Astrocyte (in vitro differentiated cells and primary cell): ENCODE measurements around the gene MTFP1. TPM values are rescaled to one million over a fixed set of nuclear protein-coding genes. Genes with fewer than 3 reads are reported as not detected.

ENCODE experiments used
- DNase-seq: peaks from one replicate; pipeline ENCODE4 v3.0.0-alpha.2; 2010; ENCODE audit warnings: low read depth
- FAIRE-seq: peaks from 2 replicates; lab custom pipeline; 2011; peaks lifted over from hg19 to GRCh38; lab: Jason Lieb, UNC
- H2AFZ ChIP-seq: 2 replicates; pipeline ENCODE4 v1.6.0; 2012; ENCODE audit warnings: low read depth, low read length, inconsistent platforms
- H3K27ac ChIP-seq: 2 replicates; pipeline ENCODE4 v1.5.1; 2011; ENCODE audit warnings: low read depth, low read length, inconsistent platforms
- H3K27me3 ChIP-seq: 2 replicates; pipeline ENCODE4 v1.6.0; 2011; ENCODE audit warnings: low read length, inconsistent platforms; ENCODE audit not compliant: insufficient read depth
- H3K36me3 ChIP-seq: 2 replicates; pipeline ENCODE4 v1.5.1; 2011; ENCODE audit warnings: low read length, inconsistent platforms; ENCODE audit not compliant: insufficient read depth
- H3K4me1 ChIP-seq: 2 replicates; pipeline ENCODE4 v1.5.1; 2011; ENCODE audit warnings: low read length, inconsistent platforms; ENCODE audit not compliant: insufficient read depth
- H3K4me2 ChIP-seq: 2 replicates; pipeline ENCODE4 v1.6.0; 2012; ENCODE audit warnings: low read length, inconsistent platforms
- H3K4me3 ChIP-seq: 2 replicates; pipeline ENCODE4 v1.5.1; 2011; ENCODE audit warnings: low read depth, mild to moderate bottlenecking, low read length, inconsistent platforms; ENCODE audit not compliant: insufficient read depth
- H3K79me2 ChIP-seq: 2 replicates; pipeline ENCODE4 v1.6.0; 2012; ENCODE audit warnings: mild to moderate bottlenecking, low read length, inconsistent platforms; ENCODE audit not compliant: insufficient read depth
- H3K9ac ChIP-seq: 2 replicates; pipeline ENCODE4 v1.6.0; 2012; ENCODE audit warnings: mild to moderate bottlenecking, low read length, inconsistent platforms
- H3K9me3 ChIP-seq: 2 replicates; pipeline ENCODE4 v1.5.1; 2012; ENCODE audit warnings: low read depth, mild to moderate bottlenecking, low read length, inconsistent platforms; ENCODE audit not compliant: insufficient read depth
- H4K20me1 ChIP-seq: 2 replicates; pipeline ENCODE4 v1.6.0; 2012; ENCODE audit warnings: low read length, inconsistent platforms; ENCODE audit not compliant: insufficient read depth
- H3K27ac Mint-ChIP-seq: one replicate; pipeline ENCODE4 v1.8.0; 2021; ENCODE audit warnings: mild to moderate bottlenecking, mixed read lengths; ENCODE audit not compliant: unreplicated experiment
- H3K27me3 Mint-ChIP-seq: one replicate; pipeline ENCODE4 v1.8.0; 2021; ENCODE audit warnings: low read depth, mixed read lengths; ENCODE audit not compliant: unreplicated experiment
- H3K36me3 Mint-ChIP-seq: one replicate; pipeline ENCODE4 v1.8.0; 2021; ENCODE audit warnings: low read depth, mixed read lengths; ENCODE audit not compliant: unreplicated experiment
- H3K4me1 Mint-ChIP-seq: one replicate; pipeline ENCODE4 v1.8.0; 2021; ENCODE audit warnings: low read depth, mixed read lengths; ENCODE audit not compliant: unreplicated experiment
- H3K4me3 Mint-ChIP-seq: one replicate; pipeline ENCODE4 v1.8.0; 2021; ENCODE audit warnings: mild to moderate bottlenecking, moderate library complexity, mixed read lengths; ENCODE audit not compliant: unreplicated experiment
- H3K9me3 Mint-ChIP-seq: one replicate; pipeline ENCODE4 v1.8.0; 2021; ENCODE audit warnings: mild to moderate bottlenecking, mixed read lengths; ENCODE audit not compliant: unreplicated experiment
- CTCF ChIP-seq: IDR thresholded peaks from 2 replicates; pipeline ENCODE4 v1.5.1; 2011; ENCODE audit warnings: low read depth, mild to moderate bottlenecking, inconsistent platforms, low read length, moderate library complexity; ENCODE audit not compliant: insufficient read depth
- EZH2 ChIP-seq: IDR thresholded peaks from 2 replicates; pipeline ENCODE4 v1.6.1; 2012; ENCODE audit warnings: mild to moderate bottlenecking, low read length, inconsistent platforms; ENCODE audit not compliant: insufficient read depth
- total RNA-seq: library from RNA; stranded (reverse); gene quantifications from 2 replicates; pipeline ENCODE4 v1.2.1, GENCODE V29; 2021

MTFP1 gene
- total RNA-seq, 1 donor from 2014 or later: 13.0 TPM

DNA sequence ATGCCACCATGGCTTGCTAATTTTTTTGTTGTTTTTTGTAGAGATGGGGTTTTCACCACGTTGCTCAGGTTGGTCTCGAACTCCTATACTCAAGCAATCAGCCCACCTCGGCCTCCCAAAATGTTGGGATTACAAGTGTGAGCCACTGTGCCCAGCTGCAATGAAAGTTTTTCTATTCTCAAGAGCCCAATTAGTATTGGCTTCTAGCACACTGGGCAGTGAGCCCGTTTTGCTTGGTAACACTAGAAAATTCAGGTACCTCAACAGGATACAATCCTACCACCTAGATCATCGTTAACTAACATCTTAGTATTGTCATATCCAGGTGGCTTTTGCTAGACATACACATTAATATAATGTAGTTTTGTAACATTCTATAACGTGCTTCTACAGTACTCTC lies 27.3 kb downstream of the MTFP1 start:
- Histone ChIP-seq H3K4me2 (no peak overlapping the region), H3K9ac (no peak overlapping the region), H4K20me1 (no peaks in the 10 kb centered on the region), H2AFZ (no peak overlapping the region), H3K4me3 (no peak overlapping the region), H3K36me3 (no peaks in the 10 kb centered on the region), H3K27me3 (no peaks in the 10 kb centered on the region), H3K9me3 (peaks cover 3% of the 10 kb centered on the region), H3K4me1 (no peaks in the 10 kb centered on the region), H3K27ac (no peak overlapping the region), H3K79me2 (no peaks in the 10 kb centered on the region)
- Mint-ChIP-seq H3K36me3 (no peaks in the 10 kb centered on the region), H3K9me3 (no peaks in the 10 kb centered on the region), H3K27ac (no peak overlapping the region), H3K27me3 (peaks cover 15% of the 10 kb centered on the region), H3K4me3 (no peak overlapping the region), H3K4me1 (no peaks in the 10 kb centered on the region)
- DNase-seq: no peak
- TF ChIP-seq CTCF: no peak
- no peak for TF ChIP-seq EZH2
- no peak for FAIRE-seq

- no peak for TF ChIP-seq EZH2
- no peak for TF ChIP-seq CTCF
- FAIRE-seq (no peak), DNase-seq (no peak)
- Mint-ChIP-seq H3K36me3 (no peaks in the 10 kb centered on the region), H3K9me3 (no peaks in the 10 kb centered on the region), H3K27ac (no peak overlapping the region), H3K4me1 (no peaks in the 10 kb centered on the region), H3K27me3 (peaks cover 15% of the 10 kb centered on the region), H3K4me3 (no peak overlapping the region)
- no peaks in the 10 kb centered on the region for H3K4me1 ChIP-seq
- no peaks in the 10 kb centered on the region for H3K27me3 ChIP-seq
- H3K36me3 ChIP-seq: no peaks in the 10 kb centered on the region
- no peak overlapping the region for H3K4me3 ChIP-seq
- H3K27ac ChIP-seq: no peak overlapping the region
- no peak overlapping the region for H2AFZ ChIP-seq
- H3K9ac ChIP-seq: no peak overlapping the region
- H3K79me2 ChIP-seq: no peaks in the 10 kb centered on the region
- no peaks in the 10 kb centered on the region for H4K20me1 ChIP-seq
- H3K4me2 ChIP-seq: no peak overlapping the region
- H3K9me3 ChIP-seq: peaks cover 3% of the 10 kb centered on the region
These were observed 28.4 kb downstream of the MTFP1 start for GRCh38 chr22:30453731-30454510.
